Aorta (tissue), 5 donors: ENCODE measurements around the gene METTL26. TPM values are rescaled to one million over a fixed set of nuclear protein-coding genes. Genes with fewer than 3 reads are reported as not detected.

ENCODE experiments used
- ATAC-seq: fragments of 200-7000 bp; cut with Tn5 transposase; one replicate; pipeline ENCODE4 v1.9.1; 2022; ENCODE audit warnings: moderate library complexity; ENCODE audit not compliant: low FRiP score
- DNase-seq, 2 donors: peaks; one replicate each; pipeline ENCODE4 v3.0.0-alpha.2; 2020
- H3K27ac ChIP-seq, 2 donors: one replicate each; pipeline ENCODE4 v1.5.1; 2013; ENCODE audit warnings: low read length in 2 of 2, mild to moderate bottlenecking in 2 of 2, moderate library complexity in 2 of 2, control low read depth in 1 of 2, inconsistent platforms in 1 of 2, low read depth in 1 of 2
- H3K27me3 ChIP-seq, 2 donors: one replicate each; pipeline ENCODE4 v1.6.1; 2013; ENCODE audit warnings: control low read depth in 1 of 2, low read length in 1 of 2, mild to moderate bottlenecking in 1 of 2, moderate library complexity in 1 of 2; ENCODE audit not compliant: insufficient read depth in 2 of 2, control insufficient read depth in 1 of 2
- H3K36me3 ChIP-seq, 2 donors: one replicate each; pipeline ENCODE4 v1.6.1; 2013; ENCODE audit warnings: control low read depth in 1 of 2, low read length in 1 of 2, mild to moderate bottlenecking in 1 of 2; ENCODE audit not compliant: insufficient read depth in 2 of 2, control insufficient read depth in 1 of 2
- H3K4me1 ChIP-seq, 2 donors: one replicate each; pipeline ENCODE4 v1.6.1; 2013; ENCODE audit warnings: low read length in 2 of 2, control low read depth in 1 of 2, mild to moderate bottlenecking in 1 of 2, moderate library complexity in 1 of 2; ENCODE audit not compliant: insufficient read depth in 2 of 2, control insufficient read depth in 1 of 2
- H3K4me3 ChIP-seq, 2 donors: one replicate each; pipeline ENCODE4 v1.5.1; 2013; ENCODE audit warnings: low read length in 2 of 2, control low read depth in 1 of 2, mild to moderate bottlenecking in 1 of 2
- H3K9me3 ChIP-seq: one replicate; pipeline ENCODE4 v1.6.1; 2013; ENCODE audit warnings: mild to moderate bottlenecking, low read length; ENCODE audit not compliant: control insufficient read depth
- WGBS, 2 donors: extraction: QIAGEN DNeasy Blood & Tissue Kit; methylation state at CpG; one replicate each; pipeline ENCODE4 v1.1.7; 2013; 5-methylcytosine and 5-hydroxymethylcytosine counted together
- intact Hi-C, 2 donors: fragments of 100-400 bp; cut with DNase I; formaldehyde crosslinking; loops; one replicate each; pipeline versions ENCODE4 v1.14.2 to v1.15.0; 2022
- polyA plus RNA-seq, 2 donors: library from polyadenylated mRNA; stranded (reverse); fragments of 200-250 nt; gene quantifications; one replicate each; pipeline ENCODE4 v1.2.3, GENCODE V29; 2013
- total RNA-seq, 2 donors: library from RNA; stranded (reverse); fragmentation: NEBNext Ultra II Directional; extraction: Animal tissue kit (Norgen Biotek cat#: 25700); gene quantifications; one replicate each; pipeline ENCODE4 v1.2.1, GENCODE V29; 2021
- donor health status: healthy with polysubstance abuse.
- donor health status: Bipolar disorder and iron deficiency.
- donor health status: DM: no; HTN: no; CAD: no.
- donor health status: DM: no; HTN: no; CAD: no.
- donor health status: DM: yes; HTN: yes; CAD: no.

The METTL26 gene
- total and polyA plus RNA-seq, 4 donors: 45.2 to 158 (median 75.4) TPM

- H3K36me3 ChIP-seq: no peaks in the 10 kb centered on the region
- no peaks in the 10 kb centered on the region for H3K27me3 ChIP-seq
- 87 to 91% methylated on average over 22 of the region's 22 CpGs for WGBS, 2 donors
- no peaks in the 10 kb centered on the region for H3K4me1 ChIP-seq
- DNase-seq (no peak), ATAC-seq (no peak)
- no peaks in the 10 kb centered on the region for H3K9me3 ChIP-seq
- no peak overlapping the region for H3K27ac ChIP-seq
- intact Hi-C loops: no loop called here
- H3K4me3 ChIP-seq: no peak overlapping the region
Observed at GRCh38 chr16:651844-652243, 15.7 kb upstream of the METTL26 start.

DNA sequence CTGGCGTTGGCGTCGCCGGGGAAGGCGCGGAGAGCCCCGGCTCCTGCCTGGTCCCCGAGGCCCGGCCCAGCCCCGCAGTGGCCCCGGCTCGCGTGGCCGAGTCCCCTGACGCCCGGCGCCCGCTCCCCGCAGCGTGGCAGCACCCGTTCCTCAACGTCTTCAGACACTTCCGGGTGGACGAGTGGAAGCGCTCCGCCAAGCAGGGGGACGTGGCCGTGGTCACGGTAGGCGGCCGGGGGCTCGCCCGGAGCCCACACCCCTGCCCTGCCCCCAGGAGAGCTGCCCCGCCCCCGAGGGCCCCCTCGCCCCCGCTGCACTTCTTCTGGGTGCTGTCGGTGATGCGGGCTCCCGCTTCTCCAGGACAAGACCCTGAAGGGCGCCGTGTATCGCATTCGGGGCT lies 13.5 kb upstream of the METTL26 start:
- DNase-seq (no peak), ATAC-seq (no peak)
- Histone ChIP-seq H3K4me3 (peak overlapping the region; percentile 29 to 68), H3K4me1 (no peaks in the 10 kb centered on the region), H3K27ac (no peak overlapping the region), H3K9me3 (no peaks in the 10 kb centered on the region), H3K27me3 (no peaks in the 10 kb centered on the region), H3K36me3 (no peaks in the 10 kb centered on the region)
- intact Hi-C loops: no loop called here
- 1 to 2% methylated on average over 31 to 44 of the region's 44 CpGs for WGBS, 2 donors

DNA sequence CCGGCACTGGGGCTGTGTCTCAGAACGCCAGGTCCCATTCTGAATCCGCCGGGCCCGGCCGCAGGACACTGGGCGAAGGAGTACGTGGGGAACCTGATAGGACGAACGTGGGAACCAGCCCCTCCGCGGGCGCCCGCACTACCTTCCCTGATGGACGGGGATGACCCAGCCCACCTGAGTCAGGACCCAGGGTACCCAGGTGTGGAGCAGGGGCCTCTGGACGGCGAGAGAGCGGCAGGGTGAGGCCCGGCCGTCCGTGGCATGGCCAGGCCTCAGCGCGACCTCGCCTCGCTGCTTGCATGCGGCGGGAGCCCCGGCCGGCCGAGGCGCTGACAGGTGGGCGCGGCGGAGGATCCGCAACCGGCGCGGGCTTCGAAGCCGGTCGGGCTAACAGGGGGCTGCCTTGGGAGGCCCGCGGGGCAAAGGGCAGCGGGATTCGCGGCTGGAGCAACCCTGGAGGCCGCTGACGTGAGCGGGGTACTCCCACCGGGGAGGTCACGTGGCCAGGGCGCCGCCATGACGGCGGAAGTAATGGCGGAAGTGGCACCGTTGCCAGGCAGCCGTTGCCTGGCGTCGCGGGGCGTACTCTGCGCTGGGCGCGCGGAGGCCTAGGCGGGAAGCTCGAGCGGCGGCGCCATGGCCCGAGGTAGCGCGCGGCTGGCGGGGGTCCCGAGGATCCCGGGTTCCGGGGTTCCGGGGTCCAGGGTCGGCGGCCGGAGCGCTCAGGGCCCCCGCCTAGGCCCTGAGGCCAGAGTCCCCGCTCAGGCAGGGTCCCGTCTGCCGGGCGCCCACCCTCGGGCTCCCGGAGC lies 12.9 kb upstream of the METTL26 start, which contains the start of gene WDR90:
WDR90 (plus strand) TSS at position 585 of the 809 bp plus-strand sequence; CDS start at position 637, 52 bp downstream.
- DNase-seq: peak; percentile 96 to 98
- H3K36me3 ChIP-seq: no peaks in the 10 kb centered on the region
- H3K4me3 ChIP-seq: peak within 1 kb of the TSS; percentile 64 to 68
- ATAC-seq: peak; percentile 93
- no peaks in the 10 kb centered on the region for H3K4me1 ChIP-seq
- 1% methylated on average over 87 to 91 of the region's 91 CpGs for WGBS, 2 donors
- no peaks in the 10 kb centered on the region for H3K27me3 ChIP-seq
- intact Hi-C loops: no loop called here
- H3K9me3 ChIP-seq: no peaks in the 10 kb centered on the region
- peak within 1 kb of the TSS in 1 of 2 donors; percentile 53 for H3K27ac ChIP-seq

- no peaks in the 10 kb centered on the region for H3K27me3 ChIP-seq
- H3K4me1 ChIP-seq: no peaks in the 10 kb centered on the region
- H3K36me3 ChIP-seq: no peaks in the 10 kb centered on the region
- WGBS, 2 donors: 28 to 38% methylated on average over 24 of the region's 24 CpGs
- no peaks in the 10 kb centered on the region for H3K9me3 ChIP-seq
- peak overlapping the region in 1 of 2 donors; percentile 53 for H3K27ac ChIP-seq
- peak overlapping the region; percentile 64 to 68 for H3K4me3 ChIP-seq
- no peak for ATAC-seq
- no peak for DNase-seq
- intact Hi-C loops: no loop called here
Observed at GRCh38 chr16:648071-648780, 12.1 kb upstream of the METTL26 start.

- Histone ChIP-seq H3K4me3 (no peak overlapping the region), H3K27me3 (no peaks in the 10 kb centered on the region), H3K36me3 (no peaks in the 10 kb centered on the region), H3K9me3 (no peaks in the 10 kb centered on the region), H3K4me1 (no peaks in the 10 kb centered on the region), H3K27ac (no peak overlapping the region)
- ATAC-seq (no peak), DNase-seq (no peak)
- 77 to 79% methylated on average over 25 of the region's 25 CpGs for WGBS, 2 donors
- intact Hi-C loops: no loop called here
Observed at GRCh38 chr16:647173-647902, 11.2 kb upstream of the METTL26 start.

DNA sequence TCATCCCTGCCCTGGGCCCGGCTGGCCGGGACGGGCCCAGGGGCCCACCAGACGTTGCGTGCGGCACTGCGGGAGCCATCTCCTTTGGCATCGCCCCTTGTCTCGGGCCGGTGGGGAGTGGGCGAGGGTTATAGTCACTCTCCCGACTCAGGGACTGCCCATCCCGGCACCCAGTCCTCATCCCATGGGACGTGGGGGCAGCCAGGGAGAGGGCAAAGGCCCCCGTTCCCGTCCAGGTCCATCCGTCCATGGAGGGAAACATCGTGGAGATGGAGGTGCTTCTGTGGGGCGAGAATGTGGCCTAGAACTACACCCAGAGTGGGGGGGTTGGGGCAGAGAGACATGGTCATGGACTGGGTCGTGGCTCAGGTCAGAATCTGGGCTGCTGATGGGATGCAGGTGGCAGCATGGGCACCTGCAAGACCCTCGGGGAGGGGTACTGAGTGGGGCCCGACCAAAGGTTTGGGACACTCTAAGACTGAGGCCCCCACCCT lies 10.6 kb upstream of the METTL26 start:
- intact Hi-C loops: no loop called here
- Histone ChIP-seq H3K27me3 (no peaks in the 10 kb centered on the region), H3K27ac (no peak overlapping the region), H3K36me3 (no peaks in the 10 kb centered on the region), H3K4me1 (no peaks in the 10 kb centered on the region), H3K4me3 (no peak overlapping the region), H3K9me3 (no peaks in the 10 kb centered on the region)
- ATAC-seq (no peak), DNase-seq (no peak)
- 80 to 84% methylated on average over 22 of the region's 22 CpGs for WGBS, 2 donors

DNA sequence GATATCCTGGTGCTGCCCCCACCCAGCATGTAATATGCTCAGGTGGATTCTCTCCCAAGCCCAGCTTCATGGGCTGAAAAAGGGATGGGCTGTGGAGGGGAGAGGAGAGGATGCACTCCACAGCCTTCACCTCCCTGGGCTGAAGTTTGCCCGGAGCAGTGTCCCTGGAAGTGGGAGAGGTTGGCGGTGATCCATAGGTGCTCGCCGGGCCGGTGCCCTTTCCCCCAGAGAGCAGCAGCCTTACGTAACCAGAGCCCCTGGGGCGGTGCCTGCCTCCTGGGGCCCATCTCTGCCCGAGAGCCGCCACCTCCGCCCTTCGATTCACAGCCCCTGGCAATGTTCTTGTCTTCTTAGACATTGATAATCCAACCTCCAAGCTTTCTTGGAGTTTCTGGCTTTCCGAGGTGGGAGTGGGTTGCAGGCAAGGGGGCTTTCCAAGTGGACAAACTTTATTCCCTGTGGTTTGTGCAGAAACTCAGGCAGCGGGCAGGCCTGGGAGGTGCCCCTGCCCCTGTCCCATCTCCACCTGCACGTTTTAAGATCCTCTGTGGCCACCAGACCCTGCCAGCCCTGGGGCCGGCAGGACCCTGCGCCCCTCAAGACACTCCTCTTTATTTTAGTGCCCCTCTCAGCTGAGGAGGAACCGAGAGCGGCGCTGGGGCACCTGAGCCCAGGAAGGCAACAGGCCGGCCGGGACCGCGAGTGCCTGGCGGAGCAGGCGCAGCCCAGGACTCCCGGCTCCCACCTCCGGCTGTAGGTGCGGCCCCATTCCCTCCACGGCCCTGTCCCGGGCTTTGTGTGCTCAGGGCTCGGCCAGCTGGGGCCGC lies 10.0 kb upstream of the METTL26 start:
- 75 to 79% methylated on average over 32 of the region's 32 CpGs for WGBS, 2 donors
- Histone ChIP-seq H3K4me1 (no peaks in the 10 kb centered on the region), H3K9me3 (no peaks in the 10 kb centered on the region), H3K27ac (no peak overlapping the region), H3K4me3 (no peak overlapping the region), H3K27me3 (no peaks in the 10 kb centered on the region), H3K36me3 (no peaks in the 10 kb centered on the region)
- ATAC-seq (no peak), DNase-seq (no peak)
- intact Hi-C loops: no loop called here

GRCh38 chr16:644556-644955 lies 8.5 kb upstream of the METTL26 start:
- no peak overlapping the region for H3K4me3 ChIP-seq
- no peaks in the 10 kb centered on the region for H3K9me3 ChIP-seq
- ATAC-seq: no peak
- intact Hi-C loops: no loop called here
- 88 to 90% methylated on average over 12 of the region's 12 CpGs for WGBS, 2 donors
- H3K36me3 ChIP-seq: no peaks in the 10 kb centered on the region
- DNase-seq: no peak
- H3K4me1 ChIP-seq: no peaks in the 10 kb centered on the region
- no peaks in the 10 kb centered on the region for H3K27me3 ChIP-seq
- no peak overlapping the region for H3K27ac ChIP-seq
